ENCODE measurements around the gene STK32C.

- TF ChIP-seq POLR2A (IDR thresholded peaks at IDR 0.05; ENCODE audit: low read depth, low read length) (no peak), POLR2AphosphoS5 (IDR thresholded peaks at IDR 0.05; ENCODE audit: low read depth, low read length) (no peak), TAF1 (IDR thresholded peaks at IDR 0.05; ENCODE audit: low read depth, low read length) (no peak), POU2F2 (IDR thresholded peaks at IDR 0.05; ENCODE audit: low read depth, low read length) (no peak), SPI1 (IDR thresholded peaks at IDR 0.05; ENCODE audit: low read depth, low read length) (no peak), PAX5 (IDR thresholded peaks at IDR 0.05; ENCODE audit: insufficient read depth, low read length, severe bottlenecking) (no peak)
These were observed 144.4 kb downstream of the STK32C start for GRCh38 chr10:132163278-132163765.
